Left lung (tissue), 10 donors: ENCODE measurements around the gene TMCC2. TPM values are rescaled to one million over a fixed set of nuclear protein-coding genes. Genes with fewer than 3 reads are reported as not detected.

Experiments
- ATAC-seq: fragments of 200-7000 bp; cut with Tn5 transposase; one replicate; pipeline ENCODE4 v1.9.1; 2020; ENCODE audit warnings: moderate library complexity
- DNase-seq, 4 donors: peaks; one replicate each; pipeline ENCODE4 v3.0.0-alpha.2; 2013 to 2020
- H3K27ac ChIP-seq, 2 donors: fragments of 200-600 bp; sonication (generic) in 1 of 2; one replicate each; pipeline versions ENCODE4 v1.5.0 to v1.8.0; 2020 to 2021
- H3K27me3 ChIP-seq, 2 donors: fragments of 200-600 bp; sonication (generic) in 1 of 2; one replicate each; pipeline versions ENCODE4 v1.5.0 to v1.8.0; 2020 to 2021
- H3K36me3 ChIP-seq, 2 donors: fragments of 200-600 bp; sonication (generic) in 1 of 2; one replicate each; pipeline versions ENCODE4 v1.5.0 to v1.8.0; 2020 to 2021
- H3K4me1 ChIP-seq, 2 donors: fragments of 200-600 bp; one replicate each; pipeline ENCODE4 v1.8.0; 2021
- H3K4me3 ChIP-seq, 2 donors: fragments of 200-600 bp; sonication (generic) in 1 of 2; one replicate each; pipeline versions ENCODE4 v1.5.0 to v1.8.0; 2020 to 2021; ENCODE audit warnings: mild to moderate bottlenecking in 1 of 2
- H3K9me3 ChIP-seq, 2 donors: fragments of 200-600 bp; sonication (generic) in 1 of 2; one replicate each; pipeline versions ENCODE4 v1.5.0 to v1.8.0; 2020 to 2021
- CTCF ChIP-seq, 2 donors: fragments of 200-600 bp; sonication (generic) in 1 of 2; IDR thresholded peaks; one replicate each; pipeline versions ENCODE4 v1.5.0 to v1.8.0; 2021; ENCODE audit warnings: antibody characterized with exemption in 2 of 2
- intact Hi-C, 2 donors: fragments of 100-400 bp; cut with DNase I; formaldehyde crosslinking; loops; one replicate each; pipeline versions ENCODE4 v1.11.2 to v1.14.2; 2022
- polyA plus RNA-seq, 6 donors: library from polyadenylated mRNA; unstranded; fragments of 120-200 nt; gene quantifications; one replicate each; pipeline ENCODE4 v1.2.1, GENCODE V29; 2013; ENCODE audit not compliant: insufficient read length in 6 of 6
- total RNA-seq, 2 donors: library from RNA; stranded (reverse); fragmentation: NEBNext Ultra II Directional; extraction: Animal tissue kit (Norgen Biotek cat#: 25700); gene quantifications; one replicate each; pipeline ENCODE4 v1.2.1, GENCODE V29; 2021
- donor health status: DM: no; HTN: yes; CAD: no.
- donor health status: DM: no; HTN: no; CAD: no.

Gene TMCC2
- total and polyA plus RNA-seq, 8 donors: 3.4 to 17.2 (median 11.0) TPM

- peaks cover 12 to 47% of the 10 kb centered on the region in 2 donors for H3K4me1 ChIP-seq
- H3K4me3 ChIP-seq: no peak overlapping the region
- no peak for TF ChIP-seq CTCF (IDR thresholded peaks at IDR 0.05)
- intact Hi-C loops: no loop called here
- DNase-seq: no peak
- H3K27ac ChIP-seq: no peak overlapping the region
- no peaks in the 10 kb centered on the region for H3K9me3 ChIP-seq
- no peak for ATAC-seq
- H3K27me3 ChIP-seq: no peaks in the 10 kb centered on the region
- no peaks in the 10 kb centered on the region for H3K36me3 ChIP-seq
Measured at GRCh38 chr1:205186191-205186590, 41.6 kb upstream of the TMCC2 start.

DNA sequence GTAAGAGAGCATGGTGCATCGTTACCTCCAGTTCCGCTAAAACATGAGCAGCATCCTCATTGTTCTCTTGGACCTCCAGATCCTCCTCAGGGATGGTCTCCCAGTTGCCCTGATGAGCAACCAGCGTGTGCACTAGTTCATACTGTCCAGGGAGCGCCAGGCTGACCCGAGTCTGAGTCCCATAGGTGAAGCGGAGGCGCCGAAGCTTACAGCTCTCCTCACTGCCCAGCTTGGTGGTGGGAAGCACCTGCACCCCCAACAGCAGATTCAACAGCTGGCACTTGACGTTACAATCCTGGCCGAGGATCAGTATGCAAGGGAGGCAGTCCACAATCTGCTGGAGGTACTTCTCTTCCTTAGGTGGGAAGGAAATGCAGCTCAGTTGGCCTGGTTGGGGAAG is 40.3 kb upstream of the TMCC2 start:
- Histone ChIP-seq H3K4me1 (peaks cover 16 to 47% of the 10 kb centered on the region in 2 donors), H3K4me3 (no peak overlapping the region), H3K9me3 (no peaks in the 10 kb centered on the region), H3K27ac (no peak overlapping the region), H3K27me3 (no peaks in the 10 kb centered on the region), H3K36me3 (no peaks in the 10 kb centered on the region)
- intact Hi-C loops: no loop called here
- DNase-seq: no peak
- no peak for TF ChIP-seq CTCF (IDR thresholded peaks at IDR 0.05)
- ATAC-seq: no peak

DNA sequence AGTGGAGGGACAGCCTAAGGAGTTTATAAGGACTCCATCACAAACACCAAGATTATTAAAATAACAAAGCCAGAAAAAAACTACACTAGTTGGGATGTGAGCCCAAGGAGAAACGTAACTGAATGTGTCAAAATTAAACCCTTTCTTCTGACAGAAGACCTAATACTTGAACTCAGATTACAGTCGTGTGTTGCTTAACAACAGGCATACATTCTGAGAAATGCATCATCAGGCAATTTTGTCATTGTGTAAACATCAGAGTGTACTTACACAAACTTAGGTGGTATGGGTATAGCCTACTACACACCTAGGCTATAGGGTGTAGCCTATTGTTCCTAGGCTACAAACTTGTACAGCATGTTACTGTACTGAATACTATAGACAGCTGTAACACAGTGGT is 39.6 kb upstream of the TMCC2 start:
- DNase-seq: no peak
- TF ChIP-seq CTCF (IDR thresholded peaks at IDR 0.05): no peak
- intact Hi-C loops: no loop called here
- ATAC-seq: no peak
- H3K27me3 ChIP-seq: no peaks in the 10 kb centered on the region
- no peak overlapping the region for H3K4me3 ChIP-seq
- H3K4me1 ChIP-seq: peaks cover 16 to 47% of the 10 kb centered on the region in 2 donors
- H3K9me3 ChIP-seq: no peaks in the 10 kb centered on the region
- no peaks in the 10 kb centered on the region for H3K36me3 ChIP-seq
- no peak overlapping the region for H3K27ac ChIP-seq

- intact Hi-C loops: no loop called here
- Histone ChIP-seq H3K9me3 (no peaks in the 10 kb centered on the region), H3K36me3 (no peaks in the 10 kb centered on the region), H3K4me3 (no peak overlapping the region), H3K4me1 (peaks cover 16 to 45% of the 10 kb centered on the region in 2 donors), H3K27ac (no peak overlapping the region), H3K27me3 (no peaks in the 10 kb centered on the region)
- no peak for TF ChIP-seq CTCF (IDR thresholded peaks at IDR 0.05)
- DNase-seq: no peak
- no peak for ATAC-seq
Measured at GRCh38 chr1:205188596-205188995, 39.1 kb upstream of the TMCC2 start.

DNA sequence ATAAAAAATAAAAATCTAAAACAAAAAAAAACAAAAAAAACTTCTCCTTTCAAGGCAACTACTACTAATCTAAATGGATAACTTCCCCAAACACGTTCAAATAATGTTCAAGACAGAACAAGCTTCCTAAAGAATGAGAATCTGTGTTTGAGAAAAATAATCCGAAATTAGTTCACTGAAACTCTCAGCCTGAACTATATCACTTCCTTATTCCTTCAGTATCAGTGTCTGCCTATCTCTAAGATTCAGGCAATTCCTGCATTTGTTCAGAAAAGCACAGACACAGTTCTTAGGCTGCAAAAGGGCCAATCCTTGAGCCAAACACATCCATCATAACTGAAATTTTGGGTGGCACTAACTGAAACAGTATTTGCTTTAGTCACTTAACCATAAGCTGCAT is 38.6 kb upstream of the TMCC2 start:
- Histone ChIP-seq H3K4me1 (peaks cover 10 to 40% of the 10 kb centered on the region in 2 donors), H3K27me3 (no peaks in the 10 kb centered on the region), H3K27ac (no peak overlapping the region), H3K9me3 (no peaks in the 10 kb centered on the region), H3K4me3 (no peak overlapping the region), H3K36me3 (no peaks in the 10 kb centered on the region)
- intact Hi-C loops: no loop called here
- DNase-seq (no peak), ATAC-seq (no peak)
- TF ChIP-seq CTCF (IDR thresholded peaks at IDR 0.05): no peak
